Thyroid gland (tissue), 4 donors: Measurements from ENCODE around the gene ZNF878. TPM values are rescaled to one million over a fixed set of nuclear protein-coding genes. Genes with fewer than 3 reads are reported as not detected.

Experiments
- DNase-seq, 2 donors: peaks; one replicate each; pipeline ENCODE4 v3.0.0-alpha.2; 2019
- H3K27ac ChIP-seq, 3 donors: fragments of 200-600 bp; sonication (generic); 1 replicate in 2 of 3; 2 replicates in 1 of 3; pipeline ENCODE4 v1.5.1; 2016 to 2019; ENCODE audit warnings: mild to moderate bottlenecking in 1 of 3, moderate library complexity in 1 of 3
- H3K27me3 ChIP-seq: fragments of 200-600 bp; sonication (generic); one replicate; pipeline ENCODE4 v1.5.1; 2019
- H3K36me3 ChIP-seq, 2 donors: fragments of 200-600 bp; sonication (generic); one replicate each; pipeline ENCODE4 v1.5.1; 2016 to 2019
- H3K4me1 ChIP-seq, 2 donors: fragments of 200-600 bp; sonication (generic); one replicate each; pipeline ENCODE4 v1.5.1; 2017 to 2019
- H3K4me3 ChIP-seq, 3 donors: fragments of 200-600 bp; sonication (generic); replicated peaks in 1 of 3; 1 replicate in 2 of 3; 2 replicates in 1 of 3; pipeline ENCODE4 v1.5.1; 2016; ENCODE audit warnings: mild to moderate bottlenecking in 1 of 3
- H3K9me3 ChIP-seq: fragments of 200-600 bp; sonication (generic); one replicate; pipeline ENCODE4 v1.5.1; 2017
- POLR2A ChIP-seq, 2 donors: fragments of 450-650 bp; IDR thresholded peaks; one replicate each; pipeline ENCODE4 v1.6.1; 2017; ENCODE audit warnings: antibody characterized with exemption in 2 of 2, mild to moderate bottlenecking in 2 of 2, moderate library complexity in 1 of 2
- WGBS, 2 donors: methylation state at CpG; one replicate each; pipeline ENCODE4 v1.1.5; 2017; 5-methylcytosine and 5-hydroxymethylcytosine counted together
- intact Hi-C: fragments of 100-400 bp; cut with DNase I; formaldehyde crosslinking; loops from one replicate; pipeline ENCODE4 v1.15.1; 2023
- total RNA-seq, 4 donors: library from RNA; depleted of rRNA; stranded (reverse); fragments of >200 nt; gene quantifications; one replicate each; pipeline ENCODE4 v1.2.3, GENCODE V29; 2016
- TF ChIP-seq, protein P1 (sequence below), 6 experiments: fragments of 200-600 bp in 3 of 6; fragments of 450-650 bp in 3 of 6; sonication (generic) in 3 of 6; IDR thresholded peaks; one replicate each; pipeline ENCODE4 v1.5.1; 2016 to 2019; ENCODE audit warnings: antibody characterized with exemption in 6 of 6, mild to moderate bottlenecking in 2 of 6, inconsistent platforms in 1 of 6, moderate library complexity in 1 of 6

The ZNF878 gene
- total RNA-seq, 4 donors from 2014 or later, result 0.22 to 0.67 (median 0.33) TPM

DNA sequence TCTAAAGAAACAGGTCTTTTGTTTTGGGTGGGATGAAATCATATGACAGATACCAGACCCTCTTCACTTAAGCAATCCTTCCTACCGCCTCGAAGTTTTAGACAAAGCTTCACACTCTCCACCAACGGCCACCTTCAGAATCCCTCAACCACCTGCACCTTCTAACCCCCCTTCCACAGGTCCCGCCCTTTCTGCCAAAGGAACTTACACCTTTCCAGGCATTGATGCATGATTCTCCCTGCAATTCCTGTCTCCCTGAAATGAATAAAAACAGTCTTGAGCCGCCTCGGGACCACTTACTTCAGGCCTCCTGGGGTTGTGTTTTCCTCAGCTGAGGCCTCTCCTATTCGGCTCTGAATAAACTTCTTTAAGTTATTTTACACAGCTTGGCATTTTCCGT, 18.1 kb downstream of the ZNF878 start:
- no peaks in the 10 kb centered on the region for H3K9me3 ChIP-seq
- TF ChIP-seq POLR2A (IDR thresholded peaks at IDR 0.05), result no peak
- TF ChIP-seq, protein P1, sequence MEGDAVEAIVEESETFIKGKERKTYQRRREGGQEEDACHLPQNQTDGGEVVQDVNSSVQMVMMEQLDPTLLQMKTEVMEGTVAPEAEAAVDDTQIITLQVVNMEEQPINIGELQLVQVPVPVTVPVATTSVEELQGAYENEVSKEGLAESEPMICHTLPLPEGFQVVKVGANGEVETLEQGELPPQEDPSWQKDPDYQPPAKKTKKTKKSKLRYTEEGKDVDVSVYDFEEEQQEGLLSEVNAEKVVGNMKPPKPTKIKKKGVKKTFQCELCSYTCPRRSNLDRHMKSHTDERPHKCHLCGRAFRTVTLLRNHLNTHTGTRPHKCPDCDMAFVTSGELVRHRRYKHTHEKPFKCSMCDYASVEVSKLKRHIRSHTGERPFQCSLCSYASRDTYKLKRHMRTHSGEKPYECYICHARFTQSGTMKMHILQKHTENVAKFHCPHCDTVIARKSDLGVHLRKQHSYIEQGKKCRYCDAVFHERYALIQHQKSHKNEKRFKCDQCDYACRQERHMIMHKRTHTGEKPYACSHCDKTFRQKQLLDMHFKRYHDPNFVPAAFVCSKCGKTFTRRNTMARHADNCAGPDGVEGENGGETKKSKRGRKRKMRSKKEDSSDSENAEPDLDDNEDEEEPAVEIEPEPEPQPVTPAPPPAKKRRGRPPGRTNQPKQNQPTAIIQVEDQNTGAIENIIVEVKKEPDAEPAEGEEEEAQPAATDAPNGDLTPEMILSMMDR (IDR thresholded peaks at IDR 0.05), result no peak
- H3K27ac ChIP-seq, result peak overlapping the region; percentile 92 to 97 (median 94)
- WGBS, 2 donors, result 13 to 17% methylated on average over 8 of the region's 8 CpGs
- H3K36me3 ChIP-seq, result no peaks in the 10 kb centered on the region
- intact Hi-C loops, result no loop called here
- H3K4me1 ChIP-seq, result peaks cover 12 to 16% of the 10 kb centered on the region in 2 donors
- H3K4me3 ChIP-seq, result peak overlapping the region in 2 of 3 donors; percentile 28 to 89
- H3K27me3 ChIP-seq, result no peaks in the 10 kb centered on the region
- DNase-seq, result peak; percentile 24 to 41

DNA sequence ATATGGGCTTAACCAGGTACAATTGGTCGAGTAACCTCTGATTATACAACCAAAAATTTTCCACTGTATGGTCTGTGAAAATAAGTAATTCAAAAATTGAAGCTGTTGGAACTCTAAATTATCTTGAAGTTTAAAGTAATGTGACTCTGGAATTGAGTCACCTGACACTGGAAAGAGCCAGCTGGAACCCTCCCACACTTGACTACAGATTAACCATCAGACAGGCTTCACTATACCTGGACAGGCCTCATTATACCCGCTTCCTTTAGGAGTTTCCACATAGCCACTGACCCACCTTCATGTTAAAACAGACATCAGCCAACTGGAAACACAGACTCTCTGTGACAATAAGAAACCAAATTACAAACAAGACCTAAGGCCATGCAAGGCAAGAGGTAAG, 18.6 kb downstream of the ZNF878 start:
- H3K36me3 ChIP-seq, result no peaks in the 10 kb centered on the region
- peak overlapping the region in 1 of 3 donors; percentile 89 for H3K4me3 ChIP-seq
- TF ChIP-seq, protein P1 (IDR thresholded peaks at IDR 0.05), result no peak
- no peak for TF ChIP-seq POLR2A (IDR thresholded peaks at IDR 0.05)
- peaks cover 12 to 16% of the 10 kb centered on the region in 2 donors for H3K4me1 ChIP-seq
- peak; percentile 27 to 30 for DNase-seq
- no peaks in the 10 kb centered on the region for H3K27me3 ChIP-seq
- intact Hi-C loops, result no loop called here
- 62 to 68% methylated on average over 2 of the region's 2 CpGs for WGBS, 2 donors
- H3K9me3 ChIP-seq, result no peaks in the 10 kb centered on the region
- peak overlapping the region; percentile 15 to 94 (median 92) for H3K27ac ChIP-seq

DNA sequence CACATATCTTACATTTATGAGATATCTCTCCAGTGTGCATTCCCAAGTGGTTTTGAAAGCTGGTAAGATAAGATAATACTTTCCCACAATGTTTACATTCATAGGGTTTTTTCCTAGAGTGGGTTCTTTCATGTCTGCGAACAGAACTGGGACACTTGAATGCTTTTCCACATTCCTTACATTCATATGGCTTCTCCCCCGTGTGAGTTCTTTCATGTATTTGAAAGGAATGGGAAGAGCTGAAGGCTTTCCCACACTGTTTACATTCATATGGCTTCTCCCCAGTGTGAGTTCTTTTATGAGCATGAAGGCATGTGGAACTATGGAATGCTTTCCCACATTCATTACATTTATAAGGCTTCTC, 37.0 kb downstream of the ZNF878 start:
- Histone ChIP-seq H3K4me3 (no peak overlapping the region), H3K27ac (no peak overlapping the region), H3K36me3 (peaks cover 33% of the 10 kb centered on the region in 2 donors), H3K4me1 (no peaks in the 10 kb centered on the region), H3K9me3 (no peaks in the 10 kb centered on the region), H3K27me3 (no peaks in the 10 kb centered on the region)
- TF ChIP-seq, protein P1 (IDR thresholded peaks at IDR 0.05), result no peak
- no peak for TF ChIP-seq POLR2A (IDR thresholded peaks at IDR 0.05)
- DNase-seq, result no peak
- 83 to 93% methylated on average over 2 of the region's 2 CpGs for WGBS, 2 donors
- intact Hi-C loops, result no loop called here

DNA sequence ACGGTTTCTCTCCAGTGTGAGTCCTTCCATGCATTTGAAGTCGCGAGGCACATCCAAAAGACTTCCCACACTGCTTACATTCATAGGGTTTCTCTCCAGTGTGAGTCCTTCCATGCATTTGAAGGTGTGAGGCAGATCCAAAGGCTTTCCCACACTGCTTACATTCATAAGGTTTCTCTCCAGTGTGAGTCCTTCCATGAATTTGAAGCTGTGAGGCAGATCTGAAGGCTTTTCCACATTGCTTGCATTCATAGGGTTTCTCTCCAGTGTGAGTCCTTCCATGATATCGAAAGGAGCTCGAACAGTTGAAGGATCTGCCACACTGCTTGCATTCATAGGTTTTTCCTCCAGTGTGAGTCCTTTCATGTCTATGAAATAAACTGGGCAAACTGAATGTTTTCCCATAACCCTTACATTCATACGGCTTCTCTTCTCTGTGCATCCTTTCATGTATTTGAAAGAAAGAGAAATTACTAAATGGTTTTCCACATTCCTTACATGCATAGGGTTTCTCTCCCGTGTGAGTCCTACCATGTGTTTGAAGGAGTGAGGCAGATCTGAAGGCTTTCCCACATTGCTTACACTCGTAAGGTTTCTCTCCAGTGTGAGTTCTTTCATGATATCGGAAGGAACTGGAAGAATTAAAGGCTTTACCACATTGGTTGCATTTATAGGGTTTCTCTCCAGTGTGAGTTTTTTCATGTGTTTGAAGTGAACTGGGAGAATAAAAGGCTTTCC, 37.6 kb downstream of the ZNF878 start:
- Histone ChIP-seq H3K27me3 (no peaks in the 10 kb centered on the region), H3K4me3 (no peak overlapping the region), H3K36me3 (peaks cover 33% of the 10 kb centered on the region in 2 donors), H3K9me3 (no peaks in the 10 kb centered on the region), H3K4me1 (no peaks in the 10 kb centered on the region), H3K27ac (no peak overlapping the region)
- DNase-seq, result no peak
- WGBS, 2 donors, result 96 to 98% methylated on average over 9 of the region's 9 CpGs
- intact Hi-C loops, result no loop called here
- no peak for TF ChIP-seq POLR2A (IDR thresholded peaks at IDR 0.05)
- TF ChIP-seq, protein P1 (IDR thresholded peaks at IDR 0.05), result no peak

DNA sequence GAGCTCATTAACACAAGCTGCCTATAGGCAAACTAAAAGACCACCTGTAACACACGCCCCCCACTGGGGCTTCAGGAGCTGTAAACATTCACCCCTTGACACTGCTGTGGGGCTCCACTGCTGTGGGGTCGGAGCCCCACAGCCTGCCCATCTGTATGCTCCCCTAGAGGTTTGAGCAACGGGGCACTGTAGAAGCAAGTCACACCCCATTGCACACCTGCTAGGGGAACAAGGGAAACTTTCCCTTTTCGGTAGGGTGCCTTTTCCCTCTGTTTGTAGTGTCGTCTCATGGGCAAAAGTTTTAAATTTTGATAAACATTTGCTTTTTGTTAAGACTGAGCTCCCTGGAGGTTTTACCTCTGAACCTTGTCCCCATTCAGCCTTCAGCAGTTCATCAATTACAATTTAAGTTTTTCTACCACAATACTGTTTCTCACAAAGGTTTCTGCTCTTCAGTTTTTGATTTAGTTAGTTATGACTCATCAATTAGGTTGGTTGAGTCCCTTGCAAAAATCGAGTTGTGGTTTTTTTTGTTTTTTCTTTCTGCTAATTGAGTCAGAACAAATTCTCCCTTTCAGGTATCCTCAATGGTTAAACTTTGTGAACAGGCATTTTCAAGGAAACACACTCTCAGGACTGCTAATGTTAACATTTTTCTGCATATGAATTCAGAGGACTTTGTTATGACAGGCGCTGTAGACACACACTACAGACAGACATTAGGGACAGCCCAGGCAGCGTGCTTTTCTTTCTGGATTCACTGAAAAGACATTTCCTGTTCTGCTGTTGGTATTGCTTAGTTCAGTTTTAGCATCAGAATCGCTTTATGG, 52.4 kb downstream of the ZNF878 start:
- Histone ChIP-seq H3K4me3 (no peak overlapping the region), H3K27ac (no peak overlapping the region), H3K36me3 (no peaks in the 10 kb centered on the region), H3K27me3 (no peaks in the 10 kb centered on the region), H3K4me1 (peaks cover 0 to 8% of the 10 kb centered on the region in 2 donors), H3K9me3 (no peaks in the 10 kb centered on the region)
- intact Hi-C loops, result no loop called here
- DNase-seq, result no peak
- WGBS, 2 donors, result 57 to 65% methylated on average over 9 of the region's 9 CpGs
- TF ChIP-seq, protein P1 (IDR thresholded peaks at IDR 0.05), result no peak
- TF ChIP-seq POLR2A (IDR thresholded peaks at IDR 0.05), result no peak
